Coronary artery (tissue), 2 donors: ENCODE results near the gene SEPTIN7.

Experiments used
- DNase-seq: peaks from one replicate; pipeline ENCODE4 v3.0.0-alpha.2; 2017; ENCODE audit warnings: low spot score
- H3K27ac ChIP-seq, 2 donors: fragments of 200-600 bp; sonication (generic); one replicate each; pipeline ENCODE4 v1.5.1; 2016 to 2019
- H3K4me3 ChIP-seq: fragments of 200-600 bp; sonication (generic); 2 replicates; pipeline ENCODE4 v1.5.1; 2016; ENCODE audit warnings: mild to moderate bottlenecking, moderate library complexity
- TF ChIP-seq, protein P1 (sequence below): fragments of 200-600 bp; sonication (generic); IDR thresholded peaks from one replicate; pipeline ENCODE4 v1.5.1; 2019; ENCODE audit warnings: antibody characterized with exemption

SEPTIN7 gene

DNA sequence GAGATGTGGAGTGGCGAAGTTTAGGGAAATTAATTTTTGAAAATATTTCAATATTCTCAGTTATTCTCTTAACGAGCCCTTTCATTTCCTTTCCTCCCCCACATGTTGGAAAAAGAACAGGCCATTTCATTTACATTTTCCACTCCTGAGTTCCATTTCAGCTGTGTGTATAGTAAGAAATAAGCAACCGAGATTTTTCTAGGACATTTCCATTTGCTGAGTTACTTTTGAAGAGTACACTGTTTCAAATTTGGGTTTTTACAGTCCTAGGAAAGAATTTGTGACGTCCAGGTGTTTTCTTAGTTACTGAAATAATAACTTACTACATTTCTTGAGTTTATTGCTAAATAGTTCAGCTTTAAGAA lies 1.2 kb downstream of the SEPTIN7 start:
- TF ChIP-seq, protein P1, sequence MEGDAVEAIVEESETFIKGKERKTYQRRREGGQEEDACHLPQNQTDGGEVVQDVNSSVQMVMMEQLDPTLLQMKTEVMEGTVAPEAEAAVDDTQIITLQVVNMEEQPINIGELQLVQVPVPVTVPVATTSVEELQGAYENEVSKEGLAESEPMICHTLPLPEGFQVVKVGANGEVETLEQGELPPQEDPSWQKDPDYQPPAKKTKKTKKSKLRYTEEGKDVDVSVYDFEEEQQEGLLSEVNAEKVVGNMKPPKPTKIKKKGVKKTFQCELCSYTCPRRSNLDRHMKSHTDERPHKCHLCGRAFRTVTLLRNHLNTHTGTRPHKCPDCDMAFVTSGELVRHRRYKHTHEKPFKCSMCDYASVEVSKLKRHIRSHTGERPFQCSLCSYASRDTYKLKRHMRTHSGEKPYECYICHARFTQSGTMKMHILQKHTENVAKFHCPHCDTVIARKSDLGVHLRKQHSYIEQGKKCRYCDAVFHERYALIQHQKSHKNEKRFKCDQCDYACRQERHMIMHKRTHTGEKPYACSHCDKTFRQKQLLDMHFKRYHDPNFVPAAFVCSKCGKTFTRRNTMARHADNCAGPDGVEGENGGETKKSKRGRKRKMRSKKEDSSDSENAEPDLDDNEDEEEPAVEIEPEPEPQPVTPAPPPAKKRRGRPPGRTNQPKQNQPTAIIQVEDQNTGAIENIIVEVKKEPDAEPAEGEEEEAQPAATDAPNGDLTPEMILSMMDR = no peak
- peak overlapping the region; percentile 90 for H3K4me3 ChIP-seq
- no peak for DNase-seq
- H3K27ac ChIP-seq = peak overlapping the region; percentile 95 to 98

DNA sequence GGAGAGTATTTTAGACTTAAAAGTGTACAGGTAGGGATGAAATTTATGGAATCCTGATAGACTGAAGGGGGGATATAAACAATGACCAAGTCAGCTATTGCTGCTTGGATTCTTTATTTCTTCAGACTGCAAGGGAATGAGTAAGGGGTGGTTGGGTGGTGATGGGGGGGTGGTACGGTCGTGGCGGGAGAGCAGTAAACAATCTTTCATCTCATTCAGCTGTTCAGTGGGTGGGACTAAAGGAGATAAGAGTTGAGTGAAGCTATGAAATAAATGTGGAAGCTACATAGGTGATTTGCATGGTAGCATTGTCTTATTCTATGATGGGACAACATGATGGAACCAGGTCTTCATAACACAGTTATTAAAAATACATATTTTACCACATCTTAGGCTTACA lies 1.8 kb downstream of the SEPTIN7 start:
- H3K4me3 ChIP-seq = peak overlapping the region; percentile 90
- DNase-seq = no peak
- peak overlapping the region; percentile 95 to 98 for H3K27ac ChIP-seq
- TF ChIP-seq, protein P1 = no peak

GRCh38 chr7:35804231-35804970 lies 3.5 kb downstream of the SEPTIN7 start:
- no peak for DNase-seq
- peak overlapping the region in 1 of 2 donors; percentile 35 for H3K27ac ChIP-seq
- peak overlapping the region; percentile 90 for H3K4me3 ChIP-seq
- TF ChIP-seq, protein P1 = no peak

GRCh38 chr7:35805876-35806275 lies 5.0 kb downstream of the SEPTIN7 start:
- Histone ChIP-seq H3K4me3 (no peak overlapping the region), H3K27ac (no peak overlapping the region)
- TF ChIP-seq, protein P1 = no peak
- no peak for DNase-seq

DNA sequence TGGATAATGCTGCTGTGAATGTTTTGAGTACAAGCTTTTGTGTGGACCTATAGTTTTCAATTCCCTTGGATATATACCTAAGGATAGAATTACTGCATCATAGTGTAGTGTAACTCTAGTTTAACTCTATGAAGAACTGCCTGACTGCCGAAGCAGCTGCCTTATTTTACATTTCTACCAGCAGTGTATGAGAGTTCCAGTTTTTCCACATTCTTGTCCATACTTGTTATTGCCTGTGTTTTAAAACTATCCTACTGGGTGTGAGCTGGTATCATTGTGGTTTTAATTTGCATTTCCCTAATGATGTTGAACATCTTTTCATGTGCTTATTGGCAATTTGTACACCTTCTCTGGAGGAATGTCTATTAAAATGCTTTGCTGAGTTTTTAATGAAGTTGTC lies 15.7 kb downstream of the SEPTIN7 start:
- DNase-seq = no peak
- Histone ChIP-seq H3K27ac (no peak overlapping the region), H3K4me3 (no peak overlapping the region)
- TF ChIP-seq, protein P1 = no peak

GRCh38 chr7:35817181-35817580 lies 16.3 kb downstream of the SEPTIN7 start:
- TF ChIP-seq, protein P1 = no peak
- H3K4me3 ChIP-seq = no peak overlapping the region
- DNase-seq = no peak
- H3K27ac ChIP-seq = no peak overlapping the region

DNA sequence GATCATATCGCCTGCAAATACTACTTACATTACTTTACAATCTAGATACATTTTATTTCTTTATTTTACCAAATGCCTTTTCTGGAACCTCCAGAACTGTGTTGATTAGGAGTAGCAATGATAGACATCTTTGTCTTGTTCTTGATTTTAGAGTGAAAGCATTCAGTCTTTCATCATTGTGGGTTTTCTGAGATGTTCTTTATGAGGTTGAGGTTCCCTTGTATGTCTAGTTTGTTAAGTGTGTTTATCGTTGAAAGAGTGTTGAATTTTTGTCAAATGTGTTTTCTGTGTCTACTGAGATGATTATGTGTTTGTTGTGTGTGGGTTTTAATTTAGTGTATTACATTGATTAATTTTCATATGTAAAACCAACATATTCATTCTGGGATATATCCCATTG lies 17.1 kb downstream of the SEPTIN7 start:
- no peak overlapping the region for H3K27ac ChIP-seq
- no peak overlapping the region for H3K4me3 ChIP-seq
- no peak for DNase-seq
- TF ChIP-seq, protein P1 = no peak
